HG03108 (cell line): ENCODE data around the gene SEMA3E.
"Not testable (repeated sequence)": the region's sequence is repeated elsewhere in the genome, so short reads cannot be mapped to it uniquely, and the experiment has no call there.

Experiments
- ATAC-seq: cut with Tn5 transposase; IDR thresholded peaks from one replicate; pipeline ENCODE4 v1.9.1; 2021; ENCODE audit warnings: moderate library complexity; ENCODE audit not compliant: unreplicated experiment

Gene SEMA3E

DNA sequence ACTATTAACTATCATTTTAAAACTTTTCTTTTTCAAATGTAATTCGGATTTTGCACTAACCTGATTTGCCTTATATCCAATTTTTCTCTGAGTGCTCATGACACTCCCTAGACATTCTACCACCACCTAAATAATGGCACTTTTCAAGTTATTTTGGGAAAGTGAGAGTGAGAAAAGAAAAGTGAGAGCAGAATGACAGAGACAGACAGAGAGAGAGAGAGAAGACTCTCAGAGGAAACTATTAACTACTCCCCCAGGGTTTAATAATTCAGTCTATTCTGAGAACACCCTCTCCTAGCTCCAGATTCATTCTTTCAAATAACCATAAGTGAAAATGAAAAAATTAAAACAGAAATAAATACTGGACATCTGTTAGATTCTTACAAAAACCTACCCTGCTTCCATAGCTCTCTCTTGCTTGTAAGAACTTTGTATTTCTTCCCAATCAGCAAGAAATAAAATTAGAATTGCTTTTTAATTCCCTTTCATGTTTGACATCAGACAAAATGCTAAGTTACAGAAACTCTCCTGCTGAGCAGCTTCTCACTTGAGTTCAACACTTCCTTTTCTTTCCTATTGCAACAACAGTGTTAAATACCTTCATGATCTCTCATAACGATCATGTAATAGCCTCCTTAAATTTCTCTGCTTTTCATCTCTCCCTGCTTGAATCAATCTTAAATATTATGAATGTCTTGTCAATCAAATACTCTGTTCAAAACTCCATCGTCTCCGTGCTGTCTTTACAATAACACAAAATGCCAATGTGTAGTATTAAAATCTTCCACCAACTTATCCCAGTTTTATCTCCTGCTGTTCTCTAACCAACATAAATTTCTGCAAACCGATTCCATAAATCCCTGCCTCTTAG is 191.7 kb downstream of the SEMA3E start:
- no peak for ATAC-seq

DNA sequence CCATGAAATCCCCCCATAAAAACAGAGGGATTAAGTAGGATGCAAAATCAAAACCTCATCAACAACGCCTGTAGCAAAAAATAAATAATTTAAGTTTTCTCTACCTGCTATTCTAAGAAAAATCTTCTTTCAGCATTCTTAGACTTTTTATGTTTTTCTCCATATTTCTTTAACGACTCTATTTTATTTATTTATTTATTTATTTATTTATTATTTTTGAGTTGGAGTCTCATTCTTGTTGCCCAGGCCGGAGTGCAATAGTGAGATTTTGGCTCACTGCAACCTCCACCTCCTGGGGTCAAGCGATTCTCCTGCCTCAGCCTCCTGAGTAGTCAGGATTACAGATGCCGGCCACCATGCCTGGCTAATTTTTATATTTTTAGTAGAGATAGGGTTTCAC is 192.5 kb downstream of the SEMA3E start:
- no peak for ATAC-seq

GRCh38 chr7:83455612-83456011 is 193.3 kb downstream of the SEMA3E start:
- ATAC-seq, result no peak

DNA sequence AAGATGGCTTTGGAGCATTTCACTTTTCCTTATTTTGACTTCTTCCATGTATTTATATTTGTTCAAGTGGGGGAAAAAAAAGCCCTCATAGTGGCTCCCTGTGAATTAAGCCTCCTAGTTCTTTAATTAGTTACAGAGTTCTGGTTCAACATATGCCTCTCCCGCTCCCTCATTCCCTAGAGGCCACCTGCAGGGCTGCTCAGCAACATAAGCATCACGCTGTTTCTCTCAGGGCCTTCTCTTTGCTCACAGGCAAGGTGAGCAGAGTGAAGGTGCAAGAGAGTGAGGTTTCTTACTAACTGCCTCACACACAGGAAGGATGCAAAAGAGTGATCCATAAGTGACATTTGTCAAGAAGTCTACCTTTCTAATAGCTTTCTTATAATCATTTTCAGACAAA is 196.7 kb downstream of the SEMA3E start:
- no peak for ATAC-seq

- ATAC-seq, result no peak
Observed at GRCh38 chr7:83451501-83452045, 197.4 kb downstream of the SEMA3E start.

- ATAC-seq, result no peak
Observed at GRCh38 chr7:83449781-83450180, 199.2 kb downstream of the SEMA3E start.

DNA sequence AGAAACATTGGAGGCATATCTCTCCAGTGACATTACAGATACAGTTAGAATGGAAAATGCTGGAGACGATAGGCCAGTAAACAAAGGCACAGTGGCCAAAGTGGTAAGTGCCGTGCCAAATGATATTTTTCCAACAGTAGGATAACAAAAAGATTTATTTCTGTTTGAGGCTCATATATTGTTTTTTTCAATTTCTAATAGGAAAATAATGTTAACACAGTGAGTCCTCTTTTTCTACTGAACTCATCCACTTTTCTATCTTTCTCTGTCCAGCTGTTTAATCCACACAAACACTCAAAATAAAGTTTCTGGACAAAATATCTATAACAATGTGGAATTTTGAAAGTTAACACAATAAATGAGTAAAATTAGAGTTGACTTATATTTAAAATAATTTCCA is 201.3 kb downstream of the SEMA3E start:
- no peak for ATAC-seq

GRCh38 chr7:83446102-83446669 is 202.8 kb downstream of the SEMA3E start:
- ATAC-seq, result no peak

- ATAC-seq, result no peak
Observed at GRCh38 chr7:83442911-83443310, 206.0 kb downstream of the SEMA3E start.

DNA sequence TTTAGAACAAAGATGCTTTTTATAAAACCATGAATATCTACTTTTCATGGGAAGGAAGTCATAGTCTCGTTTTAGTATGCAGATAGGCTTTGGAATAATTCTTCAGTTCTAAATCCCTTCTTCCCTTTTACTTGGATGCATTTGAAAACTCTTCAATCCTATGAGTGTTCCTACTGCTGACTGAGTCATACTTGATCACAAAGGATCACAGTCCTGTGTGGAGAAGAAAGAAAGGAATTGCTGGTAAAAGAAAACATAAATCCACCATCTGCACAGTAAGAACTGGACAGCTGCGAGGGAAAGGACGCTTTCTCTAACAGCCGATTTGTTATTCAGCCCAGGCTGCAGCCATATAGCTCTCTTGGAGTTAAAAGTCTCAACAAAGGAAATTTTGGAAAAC is 209.9 kb downstream of the SEMA3E start:
- ATAC-seq, result no peak

DNA sequence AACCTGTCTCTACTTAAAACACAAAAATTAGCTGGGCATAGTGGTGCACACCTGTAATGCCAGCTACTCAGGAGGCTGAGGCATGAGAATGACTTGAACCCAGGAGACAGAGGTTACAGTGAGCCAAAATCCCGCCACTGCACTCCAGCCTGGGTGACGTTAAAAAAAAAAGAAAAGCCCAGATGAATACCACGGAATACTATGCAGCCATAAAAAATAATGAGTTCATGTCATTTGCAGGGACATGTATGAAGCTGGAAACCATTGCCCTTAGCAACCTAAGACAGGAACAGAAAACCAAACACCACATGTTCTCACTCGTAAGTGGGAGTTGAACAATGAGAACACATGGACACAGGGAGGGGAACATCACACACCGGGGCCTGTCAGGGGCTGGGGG is 218.7 kb downstream of the SEMA3E start:
- ATAC-seq, result not testable (repeated sequence)

DNA sequence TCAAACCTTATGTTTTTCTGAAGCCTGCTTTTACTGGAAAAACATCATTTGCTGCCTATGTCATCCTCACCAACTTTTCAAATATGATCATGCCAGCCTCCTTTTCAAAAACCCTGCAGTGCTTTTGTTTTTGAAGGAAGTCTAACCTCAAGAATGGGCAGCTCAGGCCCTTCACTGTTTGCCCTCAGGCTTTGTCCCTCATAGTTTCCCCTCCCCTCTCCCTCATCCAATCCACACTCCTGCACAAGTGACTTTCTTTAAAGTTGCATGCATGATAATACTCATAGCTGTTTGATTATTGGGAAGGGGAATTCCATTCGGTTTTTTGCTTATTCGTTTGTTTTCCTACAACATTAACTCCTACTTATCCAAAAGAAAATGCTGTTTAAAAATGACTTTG is 219.4 kb downstream of the SEMA3E start:
- ATAC-seq, result no peak

DNA sequence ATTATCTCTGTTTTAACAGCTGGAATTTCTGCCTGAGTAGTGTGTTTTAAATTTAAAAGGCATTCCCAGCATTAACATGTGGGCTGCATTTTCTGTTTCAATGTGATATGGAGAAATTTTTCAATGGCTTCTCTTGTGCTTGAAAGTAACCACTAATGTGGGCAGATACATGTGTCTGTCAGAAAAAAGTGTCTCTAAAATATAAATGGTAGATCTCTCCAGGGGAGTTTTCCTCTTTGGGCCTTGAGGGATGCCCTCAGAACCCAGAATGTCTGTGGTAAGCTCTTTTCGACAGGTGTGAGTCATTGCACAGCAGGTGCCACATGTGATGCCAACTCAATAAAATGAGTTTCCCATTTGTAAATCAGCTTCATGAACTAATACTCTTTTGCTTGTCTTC is 221.1 kb downstream of the SEMA3E start:
- ATAC-seq, result no peak

GRCh38 chr7:83426325-83426724 is 222.6 kb downstream of the SEMA3E start:
- ATAC-seq, result no peak

DNA sequence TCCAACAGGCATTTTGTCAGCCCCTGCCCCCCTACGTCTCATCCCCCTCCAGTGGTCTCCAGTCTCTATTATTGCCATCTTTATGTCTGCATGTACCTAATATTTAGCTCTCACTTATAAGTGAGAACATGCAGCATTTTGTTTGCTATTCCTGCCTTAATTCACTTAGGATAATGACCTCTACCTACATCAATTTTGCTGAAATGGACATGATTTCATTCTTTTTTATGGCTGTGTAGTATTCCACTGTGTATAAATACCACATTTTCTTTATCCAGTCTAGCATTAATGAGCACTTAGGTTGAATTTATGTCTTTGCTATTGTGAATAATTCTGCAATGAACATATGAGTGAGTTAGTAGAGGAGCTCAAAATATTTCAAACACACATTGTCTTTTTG is 229.9 kb downstream of the SEMA3E start:
- no peak for ATAC-seq

- no peak for ATAC-seq
Observed at GRCh38 chr7:83415840-83416239, 233.1 kb downstream of the SEMA3E start.

DNA sequence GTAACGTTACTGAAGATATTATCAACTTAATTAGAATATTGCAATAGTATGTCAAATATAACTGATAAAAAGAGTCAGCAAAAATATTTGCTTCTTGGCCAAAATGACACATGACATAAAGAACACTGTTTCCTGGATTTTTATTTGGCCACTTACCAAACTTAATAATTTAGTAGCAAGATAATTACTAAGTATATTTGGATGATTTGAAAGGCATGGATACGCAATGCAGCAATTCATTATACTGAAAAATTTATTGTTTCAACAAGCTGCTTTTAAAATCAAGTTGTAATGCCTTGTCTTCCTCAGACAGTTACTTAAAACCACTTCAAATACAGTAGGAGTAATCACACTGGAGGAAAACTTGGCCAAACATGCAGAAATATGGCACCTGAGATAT is 234.0 kb downstream of the SEMA3E start:
- no peak for ATAC-seq

GRCh38 chr7:83413831-83414230 is 235.1 kb downstream of the SEMA3E start:
- no peak for ATAC-seq

GRCh38 chr7:83413424-83413823 is 235.5 kb downstream of the SEMA3E start:
- no peak for ATAC-seq

DNA sequence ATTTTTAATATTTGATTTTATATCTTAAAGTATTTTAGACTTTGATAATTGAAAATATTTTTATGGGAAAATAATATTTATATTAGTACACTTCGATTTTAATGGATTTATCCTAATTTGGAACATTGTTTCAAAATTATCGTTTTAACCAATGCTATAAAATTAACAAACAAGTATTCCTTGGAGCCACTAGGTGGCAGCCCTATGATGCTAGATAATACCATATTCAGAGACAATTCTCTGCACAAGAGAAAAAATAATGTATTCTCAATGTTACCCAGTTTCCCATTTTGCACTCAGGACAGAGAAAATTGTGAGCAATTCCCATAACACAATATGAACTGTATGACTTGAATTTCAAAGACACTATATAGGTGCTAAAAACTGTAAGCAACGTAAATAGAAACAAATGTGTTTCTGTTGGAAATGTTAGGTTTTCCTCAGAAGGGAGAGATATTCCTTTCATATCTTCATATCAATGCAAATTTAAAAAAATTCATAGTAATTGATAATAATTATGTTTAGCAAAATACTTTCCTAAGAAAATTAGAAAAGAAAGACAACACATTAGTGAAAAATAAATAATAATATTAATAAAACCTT is 237.8 kb downstream of the SEMA3E start:
- ATAC-seq, result no peak

DNA sequence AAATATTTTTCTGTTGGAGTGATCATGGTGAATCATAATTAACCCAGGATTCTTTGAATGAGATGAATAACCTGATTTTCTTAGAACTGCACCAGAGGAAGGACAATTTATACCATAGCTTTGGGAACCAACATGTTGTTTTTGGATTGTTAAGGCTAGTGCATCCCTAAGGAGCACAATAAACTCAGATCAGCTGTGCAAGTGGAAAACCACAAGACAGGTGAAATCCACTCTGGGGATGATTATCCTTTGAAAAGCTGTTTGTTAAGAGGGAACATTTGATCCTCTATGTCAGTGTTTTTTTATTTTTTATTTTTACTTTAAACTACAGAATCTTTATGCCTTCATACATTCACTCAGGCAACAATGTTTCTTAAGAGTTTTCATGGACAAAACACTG is 254.2 kb downstream of the SEMA3E start:
- no peak for ATAC-seq

GRCh38 chr7:83388436-83388835 is 260.5 kb downstream of the SEMA3E start:
- no peak for ATAC-seq
